ENCODE results near the gene HOXD4. TPM values are rescaled to one million over a fixed set of nuclear protein-coding genes. Genes with fewer than 3 reads are reported as not detected.

The HOXD4 gene
- total RNA-seq, 1 experiment from 2014 or later: not detected

DNA sequence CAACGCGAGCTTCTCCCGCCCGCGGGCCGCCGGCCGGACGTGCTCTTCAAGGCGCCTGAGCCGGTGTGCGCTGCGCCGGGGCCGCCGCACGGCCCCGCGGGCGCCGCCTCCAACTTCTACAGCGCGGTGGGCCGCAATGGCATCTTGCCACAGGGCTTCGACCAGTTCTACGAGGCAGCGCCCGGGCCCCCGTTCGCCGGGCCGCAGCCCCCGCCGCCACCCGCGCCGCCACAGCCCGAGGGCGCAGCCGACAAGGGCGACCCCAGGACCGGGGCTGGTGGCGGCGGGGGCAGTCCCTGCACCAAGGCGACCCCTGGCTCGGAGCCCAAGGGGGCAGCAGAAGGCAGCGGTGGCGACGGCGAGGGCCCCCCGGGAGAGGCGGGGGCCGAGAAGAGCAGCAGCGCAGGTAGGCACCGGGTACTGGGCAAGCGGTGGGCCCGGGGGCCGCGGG is 43.6 kb upstream of the HOXD4 start:
- CTCF ChIA-PET: interaction anchor here (1.0 to 2.4 kb wide), 3 partner anchors 11 to 447 kb away, joined by 3 to 14 read pairs (median 3); no protein-coding TSS in a partner anchor
- H3K27me3 Mint-ChIP-seq (ENCODE audit: low read depth): peaks cover 98% of the 10 kb centered on the region

GRCh38 chr2:176109192-176109901 is 42.0 kb upstream of the HOXD4 start:
- no peak for ATAC-seq
- 0 out of 2 replicates have a peak, but pooled peaks cover 4% of the 10 kb centered on the region for H3K36me3 Mint-ChIP-seq
- no peak overlapping the region for H3K27ac Mint-ChIP-seq
- no peak for DNase-seq (ENCODE audit: low spot score)
- H3K4me1 Mint-ChIP-seq: peaks cover 42% of the 10 kb centered on the region
- H3K4me3 Mint-ChIP-seq: no peak overlapping the region
- peaks cover 98% of the 10 kb centered on the region for H3K27me3 Mint-ChIP-seq (ENCODE audit: low read depth)
- no peaks in the 10 kb centered on the region for H3K9me3 Mint-ChIP-seq
- CTCF ChIA-PET: no interaction called here
- POLR2A ChIA-PET: no interaction called here
- TF ChIP-seq FOXK1 (CRISPR knock-in tag; IDR thresholded peaks at IDR 0.05) (no peak), ZNF219 (CRISPR knock-in tag; IDR thresholded peaks at IDR 0.05; ENCODE audit: borderline replicate concordance) (no peak), ZNF416 (CRISPR knock-in tag; IDR thresholded peaks at IDR 0.05) (no peak), NFE2L1 (CRISPR knock-in tag; IDR thresholded peaks at IDR 0.05) (no peak), SMAD4 (CRISPR knock-in tag; IDR thresholded peaks at IDR 0.05) (no peak), FOXP4 (CRISPR knock-in tag; IDR thresholded peaks at IDR 0.05) (no peak), IRF1 (CRISPR knock-in tag; IDR thresholded peaks at IDR 0.05) (no peak), PREB (CRISPR knock-in tag; IDR thresholded peaks at IDR 0.05; ENCODE audit: borderline replicate concordance) (no peak), ARID4B (CRISPR knock-in tag; IDR thresholded peaks at IDR 0.05; ENCODE audit: borderline replicate concordance) (no peak), NFATC4 (CRISPR knock-in tag; IDR thresholded peaks at IDR 0.05) (no peak), HMGA2 (CRISPR knock-in tag; IDR thresholded peaks at IDR 0.05) (no peak), ZNF396 (CRISPR knock-in tag; IDR thresholded peaks at IDR 0.05; ENCODE audit: borderline replicate concordance) (no peak), IRF2 (CRISPR knock-in tag; IDR thresholded peaks at IDR 0.05; ENCODE audit: borderline replicate concordance, low read depth) (no peak)
- TF ChIP-seq, protein P1, sequence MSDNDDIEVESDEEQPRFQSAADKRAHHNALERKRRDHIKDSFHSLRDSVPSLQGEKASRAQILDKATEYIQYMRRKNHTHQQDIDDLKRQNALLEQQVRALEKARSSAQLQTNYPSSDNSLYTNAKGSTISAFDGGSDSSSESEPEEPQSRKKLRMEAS (CRISPR knock-in tag; IDR thresholded peaks at IDR 0.05): no peak

More for the DNA sequence above, 43.6 kb upstream of the HOXD4 start:
- TF ChIP-seq, protein P2, sequence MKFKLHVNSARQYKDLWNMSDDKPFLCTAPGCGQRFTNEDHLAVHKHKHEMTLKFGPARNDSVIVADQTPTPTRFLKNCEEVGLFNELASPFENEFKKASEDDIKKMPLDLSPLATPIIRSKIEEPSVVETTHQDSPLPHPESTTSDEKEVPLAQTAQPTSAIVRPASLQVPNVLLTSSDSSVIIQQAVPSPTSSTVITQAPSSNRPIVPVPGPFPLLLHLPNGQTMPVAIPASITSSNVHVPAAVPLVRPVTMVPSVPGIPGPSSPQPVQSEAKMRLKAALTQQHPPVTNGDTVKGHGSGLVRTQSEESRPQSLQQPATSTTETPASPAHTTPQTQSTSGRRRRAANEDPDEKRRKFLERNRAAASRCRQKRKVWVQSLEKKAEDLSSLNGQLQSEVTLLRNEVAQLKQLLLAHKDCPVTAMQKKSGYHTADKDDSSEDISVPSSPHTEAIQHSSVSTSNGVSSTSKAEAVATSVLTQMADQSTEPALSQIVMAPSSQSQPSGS (CRISPR knock-in tag; IDR thresholded peaks at IDR 0.05; ENCODE audit: borderline replicate concordance, low read depth): no peak
- TF ChIP-seq E2F5 (CRISPR knock-in tag; IDR thresholded peaks at IDR 0.05): no peak
- no peak for TF ChIP-seq ZNF416 (CRISPR knock-in tag; IDR thresholded peaks at IDR 0.05)
- no peak for TF ChIP-seq FOXP1 (CRISPR knock-in tag; IDR thresholded peaks at IDR 0.05; ENCODE audit: borderline replicate concordance)
- no peak for TF ChIP-seq ATF1 (CRISPR knock-in tag; IDR thresholded peaks at IDR 0.05)
- TF ChIP-seq SOX15 (CRISPR knock-in tag; IDR thresholded peaks at IDR 0.05): no peak
- no peak for TF ChIP-seq KAT7 (CRISPR knock-in tag; IDR thresholded peaks at IDR 0.05; ENCODE audit: borderline replicate concordance)
- no peak for TF ChIP-seq ESRRA (CRISPR knock-in tag; IDR thresholded peaks at IDR 0.05; ENCODE audit: borderline replicate concordance)
- H3K4me1 Mint-ChIP-seq: peaks cover 42% of the 10 kb centered on the region
- POLR2A ChIA-PET: no interaction called here
- no peak overlapping the region for H3K4me3 Mint-ChIP-seq
- no peak overlapping the region for H3K27ac Mint-ChIP-seq
- H3K36me3 Mint-ChIP-seq: no peaks in the 10 kb centered on the region
- ATAC-seq (no peak), DNase-seq (ENCODE audit: low spot score) (no peak)
- H3K9me3 Mint-ChIP-seq: no peaks in the 10 kb centered on the region
